ENCODE data around the gene CMSS1.

GRCh38 chr3:100083209-100083608, 265.5 kb downstream of the CMSS1 start:
- TF ChIP-seq EZH2 (IDR thresholded peaks at IDR 0.05; ENCODE audit: borderline replicate concordance, insufficient read depth, low read length, poor library complexity, severe bottlenecking) (no peak), POLR2AphosphoS5 (IDR thresholded peaks at IDR 0.05) (no peak), TAF1 (IDR thresholded peaks at IDR 0.05; ENCODE audit: low read depth) (no peak), CTCF (IDR thresholded peaks at IDR 0.05; ENCODE audit: poor library complexity, severe bottlenecking) (no peak), EP300 (conservative IDR thresholded peaks at IDR 0.05; ENCODE audit: poor library complexity, severe bottlenecking) (no peak), MXI1 (conservative IDR thresholded peaks at IDR 0.05; ENCODE audit: poor library complexity, severe bottlenecking) (no peak)
